SK-N-DZ (cell line): Measurements from ENCODE around the gene RAD51. TPM values are rescaled to one million over a fixed set of nuclear protein-coding genes. Genes with fewer than 3 reads are reported as not detected.
"Not testable (repeated sequence)": the region's sequence is repeated elsewhere in the genome, so short reads cannot be mapped to it uniquely, and the experiment has no call there.

ENCODE experiments used
- DNase-seq: peaks from one replicate; pipeline ENCODE4 v3.0.0-alpha.2; 2015; ENCODE audit warnings: low spot score
- polyA plus RNA-seq, 2 experiments: library from polyadenylated mRNA; depleted of rRNA; stranded (reverse); fragments of >200 nt; gene quantifications; 2 replicates each; pipeline ENCODE4 v1.2.3, GENCODE V29; 2014

Gene RAD51
- 32.6 and 36.3 TPM in 2 replicates for polyA plus RNA-seq (2014; cell fraction: cytosol; rRNA removed)
- 17.8 and 28.1 TPM in 2 replicates for polyA plus RNA-seq (2014; cell fraction: nucleus; rRNA removed)

DNA sequence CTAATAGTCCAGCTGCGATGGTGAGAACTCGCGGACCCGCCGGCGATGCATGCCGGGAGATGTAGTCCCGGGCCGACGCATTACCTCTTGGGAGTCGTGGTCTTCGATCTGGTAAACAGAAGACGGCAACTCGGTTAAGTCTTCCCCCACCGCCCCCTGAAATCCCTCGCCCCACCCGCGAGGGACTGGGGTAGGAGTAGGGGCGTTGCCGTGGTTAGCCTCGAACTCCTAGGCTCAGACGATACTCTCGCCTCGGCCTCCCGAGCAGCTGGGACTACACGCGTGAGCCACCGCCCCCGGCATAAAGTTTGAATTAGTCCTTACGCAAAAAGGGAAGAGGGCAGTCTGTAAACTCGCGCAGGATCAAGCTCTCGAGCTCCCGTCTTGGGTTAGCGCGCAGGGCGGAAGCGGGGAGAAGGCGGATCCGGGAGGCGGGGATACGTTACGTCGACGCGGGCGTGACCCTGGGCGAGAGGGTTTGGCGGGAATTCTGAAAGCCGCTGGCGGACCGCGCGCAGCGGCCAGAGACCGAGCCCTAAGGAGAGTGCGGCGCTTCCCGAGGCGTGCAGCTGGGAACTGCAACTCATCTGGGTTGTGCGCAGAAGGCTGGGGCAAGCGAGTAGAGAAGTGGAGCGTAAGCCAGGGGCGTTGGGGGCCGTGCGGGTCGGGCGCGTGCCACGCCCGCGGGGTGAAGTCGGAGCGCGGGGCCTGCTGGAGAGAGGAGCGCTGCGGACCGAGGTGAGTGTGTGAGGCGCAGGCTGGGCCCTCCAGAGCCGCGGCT is at the start of gene RAD51:
RAD51 (plus strand) TSS at position 487 of the 781 bp plus-strand sequence. CDS start 3,585 bp downstream, outside the sequence.
- peak; percentile 92 for DNase-seq

DNA sequence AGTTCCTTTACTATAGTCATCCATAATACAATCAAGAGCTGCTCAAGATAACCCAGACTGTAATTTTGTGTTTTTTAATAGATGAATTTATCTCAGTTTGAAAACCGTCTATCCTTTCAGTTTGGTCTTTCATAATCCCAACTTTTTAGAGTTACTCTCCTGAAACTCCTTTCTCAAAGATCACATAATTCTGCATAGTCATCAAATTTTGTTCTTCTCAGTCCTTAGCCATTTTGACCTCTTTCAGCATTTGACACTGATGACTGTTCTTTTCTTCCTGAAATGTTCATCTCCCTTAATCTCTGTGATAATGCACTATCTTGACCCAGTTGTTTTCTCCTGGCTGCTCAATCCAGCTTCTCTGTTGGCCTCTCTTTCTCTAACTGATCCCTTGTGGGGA is 47.5 kb upstream of the RAD51 start:
- DNase-seq = no peak

DNA sequence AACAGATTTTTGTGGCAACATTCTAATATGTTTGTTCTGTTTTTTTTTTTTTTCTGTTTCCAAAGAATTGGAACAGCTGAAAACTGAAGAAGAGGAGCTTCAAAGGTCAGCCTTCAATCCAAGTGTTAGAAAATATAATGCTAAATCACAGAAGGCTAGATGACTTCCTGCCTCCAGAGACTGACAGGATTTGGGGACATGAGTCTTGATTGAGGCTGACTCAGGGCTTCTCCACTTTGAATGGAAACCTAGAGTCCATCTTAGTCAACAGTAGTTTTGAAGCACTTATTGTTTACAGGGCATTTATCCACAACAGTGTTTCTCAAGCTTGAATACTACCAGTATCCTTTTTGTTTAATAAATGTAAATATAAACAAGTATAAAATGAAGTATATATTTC is 44.5 kb upstream of the RAD51 start:
- no peak for DNase-seq

DNA sequence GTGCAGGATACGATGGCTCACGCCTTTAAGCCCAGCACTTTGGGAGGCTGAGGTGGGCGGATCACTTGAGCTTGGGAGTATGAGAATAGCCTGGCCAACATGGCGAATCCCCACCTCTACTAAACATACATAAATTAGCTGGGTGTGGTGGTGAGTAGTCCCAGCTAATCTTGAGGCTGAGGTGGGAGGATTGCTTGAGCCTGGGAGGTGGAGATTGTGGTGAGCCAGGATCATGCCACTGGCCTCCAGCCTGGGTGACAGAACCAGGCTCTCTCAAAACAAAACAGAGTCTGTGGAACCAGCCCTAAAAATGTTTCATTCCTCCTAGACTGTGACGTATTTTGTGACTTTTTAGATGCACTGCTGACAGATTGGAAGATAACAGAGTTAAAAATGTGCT is 34.3 kb upstream of the RAD51 start:
- no peak for DNase-seq

DNA sequence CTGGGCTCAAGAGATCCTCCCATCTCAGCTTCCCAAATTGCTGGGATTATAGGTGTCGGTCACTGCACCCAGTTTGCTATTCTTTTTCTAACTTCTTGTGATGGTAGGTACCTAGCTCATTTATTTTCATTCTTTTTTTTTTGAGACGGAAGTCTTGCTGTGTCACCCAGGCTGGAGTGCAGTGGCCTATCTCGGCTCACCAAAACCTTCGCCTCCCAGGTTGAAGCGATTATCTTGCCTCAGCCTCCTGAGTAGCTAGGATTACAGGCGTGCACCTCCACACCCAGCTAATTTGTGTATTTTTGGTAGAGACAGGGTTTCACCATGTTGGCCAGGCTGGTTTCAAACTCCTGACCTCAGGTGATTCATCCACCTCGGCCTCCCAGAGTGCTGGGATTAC is 30.1 kb upstream of the RAD51 start:
- DNase-seq = no peak

DNA sequence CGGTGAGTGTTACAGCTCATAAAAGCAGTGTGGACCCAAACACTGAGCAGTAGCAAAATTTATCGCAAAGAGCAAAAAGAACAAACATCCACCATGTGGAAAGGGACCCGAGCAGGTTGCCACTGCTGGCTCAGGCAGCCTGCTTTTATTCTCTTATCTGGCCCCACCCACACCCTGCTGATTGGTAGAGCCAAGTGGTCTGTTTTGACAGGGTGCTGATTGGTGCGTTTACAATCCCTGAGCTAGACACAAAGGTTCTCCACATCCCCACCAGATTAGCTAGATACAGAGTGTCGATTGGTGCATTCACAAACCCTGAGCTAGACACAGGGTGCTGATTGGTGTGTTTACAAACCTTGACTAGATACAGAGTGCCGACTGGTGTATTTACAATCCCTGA is 18.7 kb upstream of the RAD51 start:
- DNase-seq = not testable (repeated sequence)

DNA sequence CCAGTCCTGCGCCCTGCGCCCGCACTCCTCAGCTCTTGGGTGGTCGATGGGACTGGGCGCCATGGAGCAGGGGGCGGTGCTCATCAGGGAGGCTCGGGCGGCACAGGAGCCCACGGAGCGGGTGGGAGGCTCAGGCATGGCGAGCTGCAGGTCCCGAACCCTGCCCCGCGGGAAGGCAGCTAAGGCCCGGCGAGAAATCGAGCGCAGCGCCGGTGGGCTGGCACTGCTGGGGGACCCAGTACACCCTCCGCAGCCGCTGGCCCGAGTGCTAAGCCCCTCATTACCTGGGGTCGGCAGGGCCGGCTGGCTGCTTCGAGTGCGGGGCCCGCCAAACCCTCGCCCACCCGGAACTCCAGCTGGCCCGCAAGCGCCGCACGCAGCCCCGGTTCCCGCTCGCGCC is 18.1 kb upstream of the RAD51 start:
- DNase-seq = not testable (repeated sequence)

DNA sequence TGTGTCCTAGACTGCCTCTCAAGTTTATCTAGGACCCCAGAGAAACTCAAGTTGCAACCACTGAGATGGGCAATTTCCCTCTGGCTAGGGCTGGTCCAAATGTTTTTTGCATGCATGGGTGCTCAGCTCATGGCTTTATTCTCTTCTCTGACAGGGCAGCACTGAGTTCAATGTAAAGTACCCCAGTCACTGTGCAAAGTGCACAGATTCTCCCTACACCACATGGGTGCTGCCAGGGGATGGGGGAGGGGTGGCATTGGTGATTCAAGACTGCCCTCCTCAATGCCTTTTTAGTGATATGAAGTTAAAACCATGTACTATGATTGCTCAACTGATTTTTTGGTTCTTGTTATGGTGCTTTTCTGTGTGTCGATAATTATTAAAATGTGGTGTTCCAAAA is 14.8 kb upstream of the RAD51 start:
- no peak for DNase-seq

DNA sequence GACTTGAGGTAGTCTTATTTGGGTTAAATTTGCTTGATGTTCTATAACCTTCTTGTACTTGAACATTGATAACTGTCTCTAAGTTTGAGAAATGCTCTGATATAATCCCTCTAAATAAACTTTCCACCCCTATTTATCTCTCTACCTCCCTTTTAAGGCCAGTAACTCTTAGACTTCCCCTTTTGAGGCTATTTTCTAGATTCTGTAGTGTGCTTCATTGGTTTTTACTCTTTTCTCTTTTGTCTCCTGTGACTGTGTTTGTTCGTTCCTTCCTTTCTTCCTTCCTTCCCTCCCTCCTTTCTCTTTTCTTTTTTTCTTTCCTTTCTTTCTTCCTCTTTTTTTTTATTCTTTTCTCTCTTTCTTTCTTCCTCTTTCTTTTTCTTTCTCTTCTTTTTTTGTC is 14.0 kb upstream of the RAD51 start:
- not testable (repeated sequence) for DNase-seq

DNA sequence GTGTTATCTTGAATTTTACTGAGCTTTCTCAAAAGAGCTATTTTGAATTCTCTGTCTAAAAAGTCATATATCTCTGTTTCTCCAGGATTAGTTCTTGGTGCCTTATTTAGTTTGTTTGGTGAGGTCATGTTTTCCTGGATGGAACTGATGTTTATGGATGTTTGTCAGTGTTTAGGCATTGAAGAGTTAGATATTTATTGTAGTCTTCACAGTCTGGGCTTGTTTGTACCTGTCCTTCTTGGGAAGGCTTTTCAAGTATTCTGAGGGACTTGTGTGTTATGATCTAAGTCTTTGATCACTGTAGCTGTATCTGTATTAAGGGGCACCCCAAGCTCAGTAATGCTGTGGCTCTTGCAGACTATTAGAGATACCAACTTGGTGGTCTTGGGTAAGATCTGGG is 10.6 kb upstream of the RAD51 start:
- no peak for DNase-seq

DNA sequence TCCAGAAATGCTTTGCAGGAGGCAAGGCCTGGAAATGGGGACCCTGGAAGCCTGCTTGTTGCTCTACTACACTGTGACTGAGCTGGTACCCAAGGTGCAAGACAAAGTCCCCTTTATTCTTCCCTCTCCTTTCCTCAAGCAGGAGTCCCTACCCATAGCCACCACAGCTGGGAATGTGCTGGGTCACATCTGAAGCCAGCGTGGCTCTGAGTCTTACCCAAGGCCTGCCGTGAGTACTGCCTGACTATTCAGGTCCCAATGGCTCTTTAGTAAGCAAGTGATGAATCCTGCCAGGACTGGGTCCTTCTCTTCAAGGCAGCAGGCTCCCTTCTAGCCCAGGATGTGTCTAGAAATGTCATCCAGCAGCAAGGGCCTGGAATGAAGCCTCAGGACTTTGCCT is 9.6 kb upstream of the RAD51 start:
- no peak for DNase-seq

DNA sequence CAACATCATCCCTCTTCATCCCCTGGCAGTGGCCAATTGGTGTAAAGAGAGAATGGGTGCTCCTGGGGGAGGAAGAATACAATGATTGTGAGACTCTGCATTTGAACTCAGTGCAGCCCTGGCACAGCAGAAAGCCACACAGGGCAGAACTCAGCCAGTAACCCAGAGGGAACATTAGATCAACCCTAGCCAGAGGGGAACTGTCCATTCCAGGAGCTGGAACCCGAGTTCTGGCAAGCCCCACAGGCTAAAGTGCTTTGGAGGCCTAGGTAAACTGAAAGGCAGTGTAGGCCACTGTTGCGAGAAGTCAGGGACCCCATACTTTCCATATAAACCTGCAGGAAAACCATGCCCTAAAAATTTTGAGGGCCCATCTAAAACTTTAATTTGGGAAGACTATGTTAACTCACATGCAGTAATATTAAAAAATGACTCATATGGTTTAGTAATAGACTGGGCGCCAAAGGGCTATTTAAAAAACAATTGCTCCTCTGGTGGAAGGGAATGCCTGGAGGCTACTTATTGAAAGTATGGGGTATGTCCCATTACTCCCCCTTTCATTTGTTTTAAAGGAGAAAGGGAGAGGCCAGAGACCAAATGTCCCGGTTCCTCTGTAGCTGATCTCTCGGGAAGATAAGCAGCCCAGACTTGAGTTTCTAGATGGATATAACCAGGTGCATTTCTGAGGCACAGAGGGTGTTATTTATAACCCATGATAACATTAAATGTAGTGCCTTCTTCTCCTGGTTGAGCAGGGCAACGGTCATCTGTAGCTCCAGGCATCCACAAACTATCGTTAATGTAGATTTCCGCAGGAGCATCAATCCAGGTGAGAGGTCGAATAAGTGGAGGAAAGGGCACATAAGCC is 5.8 kb upstream of the RAD51 start:
- no peak for DNase-seq

DNA sequence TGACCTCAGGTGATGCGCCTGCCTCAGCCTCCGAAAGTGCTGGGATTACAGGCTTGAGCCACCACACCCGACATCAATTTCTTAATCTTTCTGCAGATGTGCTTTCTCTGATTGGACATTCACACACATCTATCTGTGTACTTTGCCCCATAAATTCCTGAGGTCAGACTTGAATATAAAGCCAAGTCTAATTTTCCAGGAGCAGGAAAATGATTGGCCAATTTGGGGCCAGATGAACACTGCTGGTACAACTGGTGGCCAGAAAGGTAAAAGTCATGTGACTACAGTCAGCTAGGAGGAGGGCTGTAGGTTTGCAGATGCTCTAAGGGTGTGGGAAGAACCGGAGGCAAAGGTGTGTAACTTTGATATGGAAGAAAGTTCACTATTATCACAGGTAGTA is 3.2 kb upstream of the RAD51 start:
- no peak for DNase-seq

DNA sequence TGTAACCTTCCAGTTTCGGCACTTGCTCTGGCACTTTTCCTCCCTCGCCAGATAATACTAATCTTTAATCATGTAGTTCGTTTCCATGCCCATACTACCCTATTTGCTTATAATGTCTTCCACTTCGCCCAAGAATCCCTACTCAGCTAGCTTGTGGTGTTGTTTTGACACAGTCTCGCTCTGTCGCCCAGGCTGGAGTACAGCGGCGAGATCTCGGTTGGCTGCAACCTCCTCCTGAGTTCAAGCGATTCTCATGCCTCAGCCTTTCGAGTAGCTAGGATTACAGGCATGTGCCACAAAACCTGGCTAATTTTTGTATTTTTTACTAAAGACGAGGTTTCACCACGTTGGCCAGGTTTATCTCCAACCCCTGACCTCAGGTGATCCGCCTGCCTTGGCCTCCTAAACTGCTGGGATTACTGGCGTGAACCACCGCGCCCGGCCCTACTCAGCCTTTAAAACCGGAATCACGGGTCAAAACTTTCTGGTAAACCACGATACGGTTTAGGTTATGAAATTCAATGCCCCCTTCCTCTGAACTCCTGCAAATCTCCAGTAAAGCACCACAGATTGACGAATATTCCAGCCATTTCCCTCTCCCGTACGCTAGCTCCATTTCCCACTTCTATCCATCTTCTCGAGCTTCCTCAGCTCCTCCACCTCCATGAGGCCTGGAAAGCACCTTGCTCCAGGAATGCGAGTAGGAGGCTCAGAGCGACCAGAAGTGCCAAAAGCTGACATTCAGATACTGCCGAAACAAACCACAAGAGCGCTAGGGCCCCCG is 878 bp upstream of the RAD51 start:
- DNase-seq = no peak

DNA sequence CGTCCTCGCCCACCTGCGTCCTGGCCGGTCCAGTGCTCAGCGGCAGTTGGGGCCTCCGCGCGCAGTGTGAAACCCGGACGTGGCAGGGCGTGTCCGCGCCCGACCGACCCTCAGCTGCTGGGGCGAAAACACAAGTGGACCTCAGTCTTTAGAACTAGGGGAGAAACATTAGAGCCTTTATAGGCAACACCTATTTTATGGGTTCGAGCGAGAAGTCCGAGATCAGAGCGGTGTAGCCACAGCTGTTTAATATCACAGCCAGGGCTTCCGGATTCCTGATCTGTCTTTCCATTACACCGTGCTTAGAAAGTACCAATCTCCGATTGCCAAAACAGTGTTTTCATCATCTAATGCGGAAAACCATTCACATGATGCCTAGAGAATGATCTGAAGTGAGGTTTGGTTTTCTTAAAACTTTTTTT is 506 bp downstream of the RAD51 start:
- DNase-seq = no peak

DNA sequence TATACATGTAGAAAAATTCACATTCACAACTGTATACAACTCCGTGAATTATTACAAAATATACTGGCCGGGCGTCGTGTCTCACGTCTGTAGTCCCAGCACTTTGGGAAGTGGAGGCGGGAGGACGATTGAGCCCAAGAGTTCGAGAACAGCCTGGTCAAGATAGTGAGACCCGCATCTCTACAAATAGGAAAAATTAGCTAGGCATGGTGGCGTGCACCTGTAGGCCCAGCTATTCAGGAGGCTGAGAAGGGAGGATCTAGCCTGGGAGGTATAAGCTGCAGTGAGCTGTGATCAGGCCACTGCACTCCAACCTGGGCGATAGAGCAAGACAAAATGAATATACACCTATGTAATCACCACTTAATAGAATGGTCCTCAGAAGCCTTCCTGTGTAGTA is 1.3 kb downstream of the RAD51 start:
- no peak for DNase-seq

DNA sequence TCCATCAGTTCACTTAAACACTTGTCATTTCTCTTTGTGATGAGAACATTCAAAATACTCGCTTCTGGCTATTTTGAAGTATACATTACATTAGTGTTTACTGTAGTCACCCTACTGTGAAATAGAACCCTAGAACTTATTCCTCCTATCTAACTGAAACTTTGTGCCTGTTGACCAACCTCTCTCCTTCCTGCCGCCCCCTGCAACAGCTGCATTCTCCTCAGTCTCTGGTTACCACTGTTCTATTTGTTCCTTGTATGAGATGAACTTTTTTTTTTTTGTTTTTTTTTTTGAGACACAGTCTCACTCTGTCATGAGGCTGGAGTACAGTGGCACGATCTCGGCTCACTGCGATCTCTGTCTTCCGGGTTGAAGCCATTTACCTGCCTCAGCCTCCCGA is 2.9 kb downstream of the RAD51 start:
- DNase-seq = no peak

DNA sequence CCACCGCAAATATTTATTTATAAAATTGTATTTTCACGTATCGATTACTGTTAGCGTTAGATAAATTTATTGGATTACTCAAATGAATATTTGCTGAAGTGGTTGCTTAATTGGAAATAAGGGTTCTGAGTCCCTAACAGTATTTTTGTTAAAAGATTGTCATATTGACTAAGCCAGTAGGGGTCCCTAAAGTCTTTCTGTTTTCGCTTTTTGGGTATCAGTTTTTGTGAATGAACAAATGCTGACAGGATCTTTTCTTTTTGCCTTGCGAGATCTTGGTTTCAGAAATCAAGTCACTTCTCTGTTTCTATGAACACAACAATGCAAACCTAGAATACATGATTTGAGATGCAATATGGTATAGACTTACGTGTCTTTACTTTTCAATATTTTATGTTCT is 7.1 kb downstream of the RAD51 start:
- DNase-seq = no peak

DNA sequence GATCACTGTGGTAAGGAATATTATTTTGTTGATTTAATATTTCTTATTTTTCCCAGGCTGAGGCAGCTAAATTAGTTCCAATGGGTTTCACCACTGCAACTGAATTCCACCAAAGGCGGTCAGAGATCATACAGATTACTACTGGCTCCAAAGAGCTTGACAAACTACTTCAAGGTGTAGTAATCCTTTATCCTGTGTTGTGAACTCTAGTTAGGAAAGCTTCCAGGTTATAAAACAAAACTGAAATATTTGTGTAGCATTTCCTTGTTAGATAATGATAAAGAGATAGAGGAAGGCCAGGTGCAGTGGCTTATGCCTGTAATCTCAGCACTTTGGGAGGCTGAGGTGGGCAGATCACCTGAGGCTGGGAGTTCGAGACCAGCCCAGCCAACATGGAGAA is 11.1 kb downstream of the RAD51 start:
- DNase-seq = no peak

DNA sequence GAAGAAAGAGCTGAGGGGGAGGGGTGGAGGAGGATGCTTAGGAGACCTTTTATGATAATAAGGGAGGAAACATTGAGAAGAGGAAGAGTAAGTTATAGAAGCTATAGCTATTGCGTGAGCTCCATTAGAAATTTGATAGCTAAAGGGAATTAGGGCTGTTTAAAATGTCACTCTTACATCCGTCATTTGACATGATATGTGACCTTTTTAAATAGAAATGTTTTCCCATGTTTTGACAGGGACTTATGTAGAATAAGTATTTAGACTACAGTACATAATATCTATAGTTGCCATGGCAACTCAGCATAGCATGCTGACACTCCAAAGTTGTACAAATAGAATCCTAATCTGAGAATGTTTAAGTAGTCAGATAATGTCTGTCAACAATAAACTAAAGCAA is 19.2 kb downstream of the RAD51 start:
- no peak for DNase-seq

DNA sequence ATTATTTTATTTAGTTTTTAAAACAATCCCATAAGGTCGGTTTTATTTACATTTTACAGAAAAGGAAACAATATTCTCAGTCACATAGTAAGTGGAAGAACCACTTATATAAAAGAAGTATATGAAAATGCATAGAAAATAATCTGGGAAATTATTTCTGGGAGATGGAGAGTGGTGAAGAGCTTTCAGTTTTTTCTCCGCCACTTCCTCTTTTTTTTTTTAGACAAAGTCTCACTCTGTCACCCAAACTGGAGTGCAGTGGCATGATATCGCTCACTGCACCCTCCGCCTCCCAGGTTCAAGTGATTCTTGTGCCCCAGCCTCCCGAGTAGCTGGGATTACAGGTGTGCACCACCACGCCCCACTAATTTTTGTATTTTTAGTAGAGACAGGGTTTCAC is 21.2 kb downstream of the RAD51 start:
- DNase-seq = no peak

DNA sequence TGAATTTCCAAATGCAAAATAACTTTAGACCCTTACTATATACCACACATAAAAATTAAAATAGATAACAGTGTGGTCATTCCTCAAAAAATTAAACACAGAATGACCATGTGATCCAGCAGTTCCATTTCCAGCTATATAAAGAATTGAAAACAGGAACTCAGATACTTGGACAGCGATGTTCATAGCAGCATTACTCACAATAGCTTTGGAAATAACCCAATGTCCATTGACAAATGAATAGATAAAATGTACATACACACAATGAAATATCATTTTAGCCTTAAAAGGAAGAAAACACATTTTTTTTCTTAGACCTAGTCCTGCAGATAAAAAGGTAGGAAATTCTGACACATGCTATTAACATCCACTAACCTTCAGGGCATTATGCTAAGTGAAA is 26.7 kb downstream of the RAD51 start:
- DNase-seq = no peak
